Measurements from ENCODE around the gene RD3L. TPM values are rescaled to one million over a fixed set of nuclear protein-coding genes. Genes with fewer than 3 reads are reported as not detected.

Gene RD3L
- not detected in 5 replicates for total RNA-seq (2022; extraction: Qiagen RNA extraction; ENCODE audit: low read depth)

GRCh38 chr14:103941973-103942736, at the start of gene RD3L:
Gene RD3L (minus strand): TSS chr14:103942529. CDS start chr14:103941695, 834 bp downstream.

DNA sequence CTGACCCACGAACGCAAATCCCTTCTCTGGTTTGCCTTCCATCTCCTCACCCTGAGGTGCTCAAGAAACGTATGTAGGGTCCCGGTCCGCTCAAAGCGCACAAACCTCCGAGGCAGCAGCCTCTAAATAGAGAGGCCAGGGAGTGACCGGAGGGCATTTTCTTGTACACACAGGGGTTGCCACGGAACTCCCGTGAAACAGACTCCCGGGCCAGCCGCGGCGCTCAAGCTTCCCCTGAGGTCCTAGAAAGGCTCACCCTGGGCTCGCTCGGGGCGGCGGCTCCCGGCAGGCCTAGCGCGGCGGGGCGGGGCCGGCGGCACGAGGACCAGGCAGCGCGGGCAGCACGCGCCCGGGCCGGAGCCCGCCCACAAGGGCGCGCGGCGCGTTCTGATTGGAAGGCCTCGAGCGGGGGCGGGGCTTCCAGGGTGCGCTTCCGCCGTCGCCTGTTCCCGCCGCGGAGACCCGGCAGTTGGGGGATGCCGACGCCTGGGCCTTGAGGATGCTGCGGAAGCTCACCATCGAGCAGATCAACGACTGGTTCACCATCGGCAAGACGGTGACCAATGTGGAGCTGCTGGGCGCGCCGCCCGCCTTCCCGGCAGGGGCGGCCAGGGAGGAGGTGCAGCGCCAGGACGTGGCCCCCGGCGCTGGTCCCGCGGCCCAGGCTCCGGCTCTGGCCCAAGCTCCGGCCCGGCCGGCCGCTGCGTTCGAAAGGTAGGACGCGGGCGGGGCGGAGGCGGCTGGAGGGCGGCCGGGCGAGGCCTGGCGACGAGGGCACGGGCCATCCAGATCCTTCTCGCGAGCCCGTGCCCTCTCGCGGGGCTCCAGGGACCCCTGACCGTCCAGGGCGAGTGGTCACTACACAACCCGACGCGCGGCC, 14.1 kb downstream of the RD3L start, which contains the start of gene TDRD9:
Gene TDRD9, plus strand, starts transcription at position 446 of the 880 bp plus-strand sequence. Its CDS starts 54 bp downstream, at position 500.

Other genes with a start within 250 kb of the RD3L start
- gene XRCC3, start 227.1 kb downstream of the RD3L start, total RNA-seq (2022; extraction: Qiagen RNA extraction; ENCODE audit: low read depth), result 29.6 to 32.8 TPM (median 31.6 TPM) in 5 replicates
- gene ZFYVE21, start 226.7 kb downstream of the RD3L start, total RNA-seq (2022; extraction: Qiagen RNA extraction; ENCODE audit: low read depth), result 30.7 to 40.0 TPM (median 35.8 TPM) in 5 replicates
- 3.6 to 5.3 TPM (median 4.3 TPM) in 5 replicates for gene PPP1R13B, start 95.0 kb downstream of the RD3L start, total RNA-seq (2022; extraction: Qiagen RNA extraction; ENCODE audit: low read depth)
- gene TDRD9, start 14.1 kb downstream of the RD3L start, total RNA-seq (2022; extraction: Qiagen RNA extraction; ENCODE audit: low read depth), result not detected in 5 replicates
- 0.13 TPM in 1 of 5 replicates, not detected in the others for gene ASPG, start 143.2 kb upstream of the RD3L start, total RNA-seq (2022; extraction: Qiagen RNA extraction; ENCODE audit: low read depth)
- gene KIF26A, start 196.1 kb upstream of the RD3L start, total RNA-seq (2022; extraction: Qiagen RNA extraction; ENCODE audit: low read depth), result 1.7 to 4.1 TPM (median 2.8 TPM) in 5 replicates

Data from A549 treated with RU486 at 1 μM for 4 hours (cell line).